Cardiac fibroblast (primary cell): Measurements from ENCODE around the gene RAP1GDS1.
"Not testable (repeated sequence)": the region's sequence is repeated elsewhere in the genome, so short reads cannot be mapped to it uniquely, and the experiment has no call there.

Experiments used
- DNase-seq, 2 donors: peaks; one replicate each; pipeline versions ENCODE4 v3.0.0 to v3.0.0-alpha.2; 2010; ENCODE audit warnings: low read depth in 2 of 2
- H3K4me3 ChIP-seq, 2 donors: replicated peaks in 1 of 2; 1 replicate in 1 of 2; 2 replicates in 1 of 2; pipeline ENCODE4 v1.5.1; 2011; ENCODE audit warnings: low read depth in 2 of 2, low read length in 2 of 2, mild to moderate bottlenecking in 2 of 2, moderate library complexity in 1 of 2
- CTCF ChIP-seq: IDR thresholded peaks from one replicate; pipeline ENCODE4 v1.5.1; 2011; ENCODE audit warnings: low read depth, mild to moderate bottlenecking, low read length, inconsistent platforms

The RAP1GDS1 gene

GRCh38 chr4:98476891-98477290, 215.7 kb downstream of the RAP1GDS1 start:
- H3K4me3 ChIP-seq, result no peak overlapping the region
- TF ChIP-seq CTCF, result no peak
- no peak for DNase-seq

- not testable (repeated sequence) for H3K4me3 ChIP-seq, DNase-seq
Measured at GRCh38 chr4:98479590-98479989, 218.4 kb downstream of the RAP1GDS1 start.

GRCh38 chr4:98480535-98480934, 219.4 kb downstream of the RAP1GDS1 start:
- H3K4me3 ChIP-seq, result no peak overlapping the region
- DNase-seq, result no peak
- TF ChIP-seq CTCF, result no peak

GRCh38 chr4:98481167-98481566, 220.0 kb downstream of the RAP1GDS1 start:
- no peak overlapping the region for H3K4me3 ChIP-seq
- no peak for DNase-seq
- no peak for TF ChIP-seq CTCF

- no peak overlapping the region for H3K4me3 ChIP-seq
- TF ChIP-seq CTCF, result no peak
- DNase-seq, result no peak
Measured at GRCh38 chr4:98482503-98482846, 221.3 kb downstream of the RAP1GDS1 start.

- DNase-seq, result peak in 1 of 2 donors; percentile 83
- TF ChIP-seq CTCF, result no peak
- H3K4me3 ChIP-seq, result no peak overlapping the region
Measured at GRCh38 chr4:98482847-98483806, 221.9 kb downstream of the RAP1GDS1 start.

- DNase-seq, result peak in 1 of 2 donors; percentile 71
- no peak for TF ChIP-seq CTCF
- no peak overlapping the region for H3K4me3 ChIP-seq
Measured at GRCh38 chr4:98484031-98484430, 222.8 kb downstream of the RAP1GDS1 start.
